ENCODE data around the gene KLF7. TPM values are rescaled to one million over a fixed set of nuclear protein-coding genes. Genes with fewer than 3 reads are reported as not detected.
A peak's percentile ranks its signal among the peaks of the same experiment; 100 is the strongest.

Gene KLF7
- total and polyA plus RNA-seq, 4 donors: 4.4 to 51.8 (median 22.3) TPM

- no peak for ATAC-seq (ENCODE audit: insufficient read depth, low FRiP score)
These were observed 46.7 kb downstream of the KLF7 start for GRCh38 chr2:207119048-207119447.

GRCh38 chr2:207117668-207118067 is 48.1 kb downstream of the KLF7 start:
- Histone ChIP-seq H3K27ac (ENCODE audit: low read depth in 1 of 2, low read length in 1 of 2) (no peak overlapping the region), H3K9me3 (ENCODE audit: control insufficient read depth in 4 of 4, insufficient read depth in 3 of 4, low read length in 3 of 4) (no peaks in the 10 kb centered on the region), H3K9ac (ENCODE audit: insufficient read depth in 1 of 2, low read length in 2 of 2) (no peak overlapping the region), H3K4me1 (ENCODE audit: control insufficient read depth in 5 of 5, insufficient read depth in 5 of 5, low read length in 5 of 5) (peaks cover 0 to 22% (median 6%) of the 10 kb centered on the region in 5 donors), H3K4me3 (no peak overlapping the region), H3K36me3 (ENCODE audit: control insufficient read depth in 4 of 4, insufficient read depth in 4 of 4, low read length in 4 of 4) (peaks cover 0 to 3% (median 0%) of the 10 kb centered on the region in 4 donors), H3K27me3 (ENCODE audit: control insufficient read depth in 3 of 3, insufficient read depth in 3 of 3, low read length in 2 of 3) (no peaks in the 10 kb centered on the region)
- WGBS, 2 donors: 90 to 92% methylated on average over 2 of the region's 2 CpGs
- DNase-seq: no peak
- TF ChIP-seq CTCF (IDR thresholded peaks at IDR 0.05; ENCODE audit: control extremely low read depth, extremely low read depth): no peak
- ATAC-seq (ENCODE audit: insufficient read depth, low FRiP score): no peak

More at GRCh38 chr2:207119048-207119447, 46.7 kb downstream of the KLF7 start:
- Histone ChIP-seq H3K4me1 (ENCODE audit: control insufficient read depth in 5 of 5, insufficient read depth in 5 of 5, low read length in 5 of 5) (peaks cover 0 to 27% (median 7%) of the 10 kb centered on the region in 5 donors), H3K9me3 (ENCODE audit: control insufficient read depth in 4 of 4, insufficient read depth in 3 of 4, low read length in 3 of 4) (no peaks in the 10 kb centered on the region), H3K9ac (ENCODE audit: insufficient read depth in 1 of 2, low read length in 2 of 2) (no peak overlapping the region), H3K36me3 (ENCODE audit: control insufficient read depth in 4 of 4, insufficient read depth in 4 of 4, low read length in 4 of 4) (peaks cover 0 to 9% (median 4%) of the 10 kb centered on the region in 4 donors), H3K27ac (ENCODE audit: low read depth in 1 of 2, low read length in 1 of 2) (no peak overlapping the region), H3K27me3 (ENCODE audit: control insufficient read depth in 3 of 3, insufficient read depth in 3 of 3, low read length in 2 of 3) (no peaks in the 10 kb centered on the region), H3K4me3 (no peak overlapping the region)
- TF ChIP-seq CTCF (IDR thresholded peaks at IDR 0.05; ENCODE audit: control extremely low read depth, extremely low read depth): no peak
- DNase-seq: no peak
- 84 to 92% methylated on average over 4 of the region's 4 CpGs for WGBS, 2 donors

- no peaks in the 10 kb centered on the region for H3K9me3 ChIP-seq (ENCODE audit: control insufficient read depth in 4 of 4, insufficient read depth in 3 of 4, low read length in 3 of 4)
- H3K4me3 ChIP-seq: no peak overlapping the region
- no peak overlapping the region for H3K9ac ChIP-seq (ENCODE audit: insufficient read depth in 1 of 2, low read length in 2 of 2)
- no peak for ATAC-seq (ENCODE audit: insufficient read depth, low FRiP score)
- no peaks in the 10 kb centered on the region for H3K36me3 ChIP-seq (ENCODE audit: control insufficient read depth in 4 of 4, insufficient read depth in 4 of 4, low read length in 4 of 4)
- DNase-seq: peak in 2 of 3 donors; percentile 60 to 65
- no peak overlapping the region for H3K27ac ChIP-seq (ENCODE audit: low read depth in 1 of 2, low read length in 1 of 2)
- no peaks in the 10 kb centered on the region for H3K27me3 ChIP-seq (ENCODE audit: control insufficient read depth in 3 of 3, insufficient read depth in 3 of 3, low read length in 2 of 3)
- 48 to 55% methylated on average over 6 of the region's 6 CpGs for WGBS, 2 donors
- peaks cover 0 to 13% (median 1%) of the 10 kb centered on the region in 5 donors for H3K4me1 ChIP-seq (ENCODE audit: control insufficient read depth in 5 of 5, insufficient read depth in 5 of 5, low read length in 5 of 5)
- TF ChIP-seq CTCF (IDR thresholded peaks at IDR 0.05; ENCODE audit: control extremely low read depth, extremely low read depth): no peak
These were observed 49.9 kb downstream of the KLF7 start for GRCh38 chr2:207115715-207116364.
